GM19455 (cell line): ENCODE results near the gene MACF1.
"Not testable (repeated sequence)": the region's sequence is repeated elsewhere in the genome, so short reads cannot be mapped to it uniquely, and the experiment has no call there.

Experiments used
- ATAC-seq: cut with Tn5 transposase; IDR thresholded peaks from one replicate; pipeline ENCODE4 v1.9.1; 2021; ENCODE audit not compliant: unreplicated experiment

Gene MACF1

GRCh38 chr1:39204441-39205081 lies at the start of gene MACF1:
Gene MACF1 (plus strand): TSS chr1:39204695. CDS start chr1:39205023, 328 bp downstream.
- no peak for ATAC-seq

- ATAC-seq, result no peak
Observed at GRCh38 chr1:39157304-39157703, 47.2 kb upstream of the MACF1 start.

- no peak for ATAC-seq
Observed at GRCh38 chr1:39158327-39159086, 46.0 kb upstream of the MACF1 start.

- no peak for ATAC-seq
Observed at GRCh38 chr1:39159224-39160036, 45.1 kb upstream of the MACF1 start.

GRCh38 chr1:39160703-39161102 lies 43.8 kb upstream of the MACF1 start:
- ATAC-seq, result no peak

GRCh38 chr1:39161811-39162210 lies 42.7 kb upstream of the MACF1 start:
- not testable (repeated sequence) for ATAC-seq

GRCh38 chr1:39163469-39163868 lies 41.0 kb upstream of the MACF1 start:
- ATAC-seq, result no peak

- no peak for ATAC-seq
Observed at GRCh38 chr1:39164256-39164655, 40.2 kb upstream of the MACF1 start.

- ATAC-seq, result no peak
Observed at GRCh38 chr1:39165049-39165448, 39.4 kb upstream of the MACF1 start.

- no peak for ATAC-seq
Observed at GRCh38 chr1:39165488-39165887, 39.0 kb upstream of the MACF1 start.

GRCh38 chr1:39167632-39168209 lies 36.8 kb upstream of the MACF1 start:
- ATAC-seq, result no peak

GRCh38 chr1:39168301-39169080 lies 36.0 kb upstream of the MACF1 start:
- ATAC-seq, result no peak

- no peak for ATAC-seq
Observed at GRCh38 chr1:39170731-39171667, 33.5 kb upstream of the MACF1 start.

GRCh38 chr1:39173119-39173994 lies 31.1 kb upstream of the MACF1 start:
- no peak for ATAC-seq

GRCh38 chr1:39173995-39174380 lies 30.5 kb upstream of the MACF1 start:
- no peak for ATAC-seq

GRCh38 chr1:39174390-39175081 lies 30.0 kb upstream of the MACF1 start:
- no peak for ATAC-seq

- no peak for ATAC-seq
Observed at GRCh38 chr1:39177706-39178105, 26.8 kb upstream of the MACF1 start.
